Stimulated activated CD8-positive, alpha-beta memory T cell treated with anti-CD3 and anti-CD28 coated beads, Interleukin-15, amount 100 ng/mL, for 4 hours (primary cell): ENCODE data around the gene EVA1A.

ENCODE experiments used
- DNase-seq, 2 donors: peaks; one replicate each; pipeline ENCODE4 v3.0.0-alpha.2; 2020; ENCODE audit warnings: low read depth in 2 of 2

The EVA1A gene

GRCh38 chr2:75589391-75590105, 28.8 kb upstream of the EVA1A start:
- no peak for DNase-seq

DNA sequence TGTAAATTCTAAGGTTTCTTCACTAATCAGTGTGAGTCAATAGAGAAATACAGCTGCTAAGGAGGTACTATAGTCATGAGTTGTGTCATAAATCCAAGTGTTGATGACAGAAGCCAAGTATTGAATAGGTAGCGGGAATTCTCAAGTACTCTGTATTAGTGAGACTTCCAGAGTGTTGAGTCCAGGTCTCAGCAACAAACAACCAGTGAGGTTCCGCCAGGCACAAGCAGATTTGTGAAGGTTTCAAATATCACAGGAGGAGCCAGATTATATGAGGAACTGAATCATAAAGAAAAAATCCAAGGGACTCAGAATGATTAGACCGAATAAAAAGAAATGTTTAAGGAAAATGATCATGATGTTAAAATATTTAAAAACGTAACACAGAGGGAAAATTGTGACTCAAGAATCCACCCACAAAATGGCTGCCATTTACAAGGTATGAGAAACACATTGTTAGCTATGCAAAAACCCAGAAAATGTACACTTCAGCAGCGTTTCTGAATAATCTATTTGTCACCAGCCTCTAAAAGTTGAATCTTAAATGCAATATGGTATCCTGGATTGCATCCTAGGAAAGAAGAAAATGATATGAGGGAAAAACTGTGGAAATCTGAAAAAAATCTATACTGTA, 27.3 kb upstream of the EVA1A start:
- DNase-seq, result no peak

DNA sequence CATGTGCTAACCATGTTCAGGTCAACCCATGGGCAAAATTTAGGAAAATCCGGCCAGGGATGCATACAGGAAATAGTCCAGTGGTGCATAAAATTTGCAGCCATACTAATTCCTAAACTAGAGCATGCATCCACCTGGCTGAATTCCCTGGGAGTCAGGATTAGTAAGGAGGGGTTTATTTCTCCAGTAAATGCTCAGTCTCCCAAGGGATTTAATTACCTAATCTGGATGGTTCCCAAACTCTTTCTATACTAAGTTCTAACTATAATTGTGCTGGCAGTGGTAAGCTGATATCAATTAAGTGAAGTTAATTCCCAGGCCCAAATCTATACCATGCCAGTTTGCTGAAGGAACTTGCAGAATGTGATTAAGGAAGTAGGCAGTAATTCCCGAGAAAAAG, 26.2 kb upstream of the EVA1A start:
- no peak for DNase-seq

- no peak for DNase-seq
These were observed 22.1 kb upstream of the EVA1A start for GRCh38 chr2:75582840-75583239.

GRCh38 chr2:75580606-75581005, 19.9 kb upstream of the EVA1A start:
- no peak for DNase-seq

DNA sequence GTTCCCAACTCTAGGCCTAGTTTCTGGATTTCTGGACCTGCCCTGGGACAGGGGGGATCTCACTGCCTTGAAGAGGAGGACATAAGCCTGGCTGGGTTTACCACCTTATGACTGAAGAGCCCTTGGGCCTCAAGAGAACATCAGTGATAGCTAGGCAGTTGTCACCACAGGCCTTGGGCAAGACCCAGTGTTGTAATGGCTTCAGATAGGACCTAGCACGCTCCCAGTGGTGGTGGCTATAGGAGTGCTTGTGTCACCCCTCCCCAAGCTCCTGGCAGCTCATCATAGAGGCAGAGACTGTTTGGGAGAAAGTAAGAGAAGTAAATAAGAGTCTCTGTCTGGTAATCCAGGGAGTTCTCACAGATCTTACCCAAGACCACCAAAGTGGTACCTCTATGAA, 19.4 kb upstream of the EVA1A start:
- DNase-seq, result no peak

GRCh38 chr2:75579186-75579585, 18.4 kb upstream of the EVA1A start:
- DNase-seq, result no peak

- no peak for DNase-seq
These were observed 16.5 kb upstream of the EVA1A start for GRCh38 chr2:75577280-75577679.

GRCh38 chr2:75574106-75574505, 13.4 kb upstream of the EVA1A start:
- no peak for DNase-seq

DNA sequence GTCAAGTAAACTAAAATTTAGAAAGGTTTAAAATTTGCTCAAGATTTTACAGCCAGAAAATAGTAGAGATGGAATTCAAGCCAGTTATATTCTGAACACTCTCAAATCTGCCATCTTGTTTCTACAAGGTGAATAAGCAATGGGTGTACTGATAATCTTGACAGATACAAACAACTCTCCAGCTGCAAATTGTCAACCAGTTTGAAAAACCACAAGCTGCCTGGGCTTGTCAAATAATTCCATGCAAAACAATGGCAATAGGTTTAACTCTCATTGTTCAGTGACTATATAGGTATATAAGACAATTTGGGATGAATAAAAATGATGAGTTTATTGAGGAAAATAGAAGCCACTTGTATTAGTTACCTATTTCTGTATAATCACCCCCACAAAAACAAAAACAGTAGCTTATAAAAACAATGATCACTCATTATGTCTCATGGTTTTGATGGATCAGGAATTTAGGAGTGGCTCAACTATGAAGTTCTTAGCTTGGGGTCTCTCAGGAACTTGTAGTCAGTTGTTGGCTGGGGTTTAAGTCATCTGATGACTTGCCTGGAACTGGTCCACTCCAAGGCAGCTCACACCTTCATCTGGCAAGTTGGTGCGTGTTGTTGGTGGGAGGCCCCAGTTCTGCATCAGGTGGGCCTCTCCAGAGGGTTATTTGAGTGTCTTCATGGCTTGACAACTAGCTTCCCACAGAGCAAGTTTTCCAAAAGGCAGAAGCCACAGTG, 12.6 kb upstream of the EVA1A start:
- no peak for DNase-seq

DNA sequence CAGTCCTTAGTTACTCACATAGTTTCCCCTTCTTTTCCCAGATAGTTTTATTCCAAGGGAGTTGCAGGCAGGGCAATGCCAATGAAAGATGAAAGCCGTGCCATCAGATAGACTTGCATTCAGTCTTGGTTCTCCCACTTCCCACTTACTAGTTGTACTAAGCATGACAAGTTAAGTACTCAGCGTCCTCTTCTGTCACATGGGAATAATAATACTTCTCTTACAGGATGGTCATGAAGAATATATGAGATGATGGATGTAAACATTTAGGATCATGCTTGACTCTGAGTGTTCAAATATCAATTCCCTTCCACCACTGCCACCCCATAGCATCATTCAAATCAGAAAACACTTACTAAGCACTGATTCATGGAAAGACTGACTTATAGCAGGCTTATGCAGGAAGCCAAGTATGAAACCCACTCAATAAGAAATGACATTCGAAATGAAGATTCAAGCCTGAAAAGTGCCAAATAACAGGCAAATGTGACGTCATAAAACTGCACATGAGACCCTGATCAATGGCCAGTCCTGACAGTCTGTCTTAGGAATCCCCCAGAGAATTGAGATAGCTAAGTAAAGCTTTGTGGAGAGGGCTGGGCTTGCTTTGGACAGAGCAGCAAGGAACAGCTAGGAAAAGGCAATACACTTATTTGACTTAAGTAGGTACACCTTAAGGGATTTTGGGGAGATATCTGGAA, 11.1 kb upstream of the EVA1A start:
- no peak for DNase-seq

GRCh38 chr2:75570948-75571729, 10.4 kb upstream of the EVA1A start:
- no peak for DNase-seq

- DNase-seq, result no peak
These were observed 9.5 kb upstream of the EVA1A start for GRCh38 chr2:75570024-75570947.

DNA sequence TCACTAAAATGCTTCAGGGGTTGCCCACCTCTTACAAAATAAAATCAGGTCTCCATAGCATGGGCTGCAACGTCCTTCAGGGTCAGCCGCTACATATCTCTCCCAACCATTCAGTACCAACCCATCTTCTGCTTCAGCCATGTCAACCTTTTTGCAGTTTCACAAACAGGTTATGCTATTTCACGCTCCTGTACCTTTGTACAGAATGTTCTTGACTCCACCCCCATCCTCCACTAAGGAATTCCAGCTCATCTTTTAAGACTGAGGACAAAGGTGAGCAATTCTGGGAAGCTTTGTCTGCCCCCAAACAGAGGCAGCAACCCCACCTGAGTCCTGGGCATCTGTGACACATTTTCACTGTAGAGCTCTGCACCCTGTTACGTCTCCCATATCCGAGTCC, 8.8 kb upstream of the EVA1A start:
- DNase-seq, result no peak

- no peak for DNase-seq
These were observed 7.4 kb upstream of the EVA1A start for GRCh38 chr2:75568174-75568573.

DNA sequence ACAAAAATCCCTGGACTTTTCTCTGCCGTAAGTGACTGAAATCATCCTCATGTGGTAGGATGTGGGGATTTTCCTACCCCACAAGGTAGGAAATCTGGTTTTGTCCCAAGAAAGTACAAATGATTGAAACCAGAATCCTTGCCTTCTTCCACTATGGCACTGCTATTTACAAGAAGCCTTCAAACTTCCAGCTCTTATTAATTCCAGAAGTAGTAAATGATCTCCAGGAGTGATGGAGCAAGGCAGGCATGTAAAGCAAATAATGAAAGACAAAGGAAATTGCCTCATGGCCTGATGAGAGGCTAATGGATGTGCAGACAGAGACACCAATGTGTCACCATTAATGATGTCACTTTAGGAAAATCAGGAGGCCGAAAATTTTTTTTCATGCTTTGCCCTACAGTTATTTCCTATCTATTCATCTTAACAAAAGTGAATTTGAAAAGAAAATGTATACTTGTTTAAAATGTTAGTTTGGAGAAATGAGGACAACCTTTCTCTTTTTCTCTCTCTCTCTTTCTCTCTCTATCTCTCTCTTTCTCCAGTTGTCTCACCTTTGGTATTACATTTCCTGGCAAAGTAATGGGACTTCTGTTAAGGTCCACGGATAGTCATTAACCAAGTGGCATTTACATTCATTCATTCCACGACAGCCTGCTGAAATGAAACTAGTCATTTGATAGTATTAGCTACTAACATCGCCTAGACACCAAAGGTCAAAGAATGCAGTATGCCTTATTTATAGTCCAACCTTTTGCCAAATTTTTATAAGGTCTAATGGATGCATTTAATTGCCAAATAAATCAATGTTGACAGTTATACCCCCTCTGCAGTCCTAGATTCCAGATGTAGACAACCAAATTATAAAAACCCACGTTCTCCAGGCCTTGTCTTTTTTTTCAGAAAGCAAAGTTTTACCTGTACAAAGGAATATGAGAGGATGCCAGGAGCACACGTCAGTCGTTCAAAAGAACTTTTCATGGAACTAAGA, 5.0 kb upstream of the EVA1A start:
- no peak for DNase-seq

GRCh38 chr2:75564713-75565359, 4.1 kb upstream of the EVA1A start:
- no peak for DNase-seq

- no peak for DNase-seq
These were observed 3.4 kb upstream of the EVA1A start for GRCh38 chr2:75564026-75564688.
